ENCODE measurements around the gene RHCG. TPM values are rescaled to one million over a fixed set of nuclear protein-coding genes. Genes with fewer than 3 reads are reported as not detected.

The RHCG gene
- total and polyA plus RNA-seq, 2 of the 13 experiments (the other 11 are each of a cell fraction or from before 2014, with no cell fraction given): not detected

- TF ChIP-seq UBTF (CRISPR knock-in tag; IDR thresholded peaks at IDR 0.05) (0 out of 2 replicates have a peak, but pooled peaks have one; percentile 29), ERF (CRISPR knock-in tag; IDR thresholded peaks at IDR 0.05) (peak; percentile 63; the same call in 1 of the 2 replicates), PCBP1 (IDR thresholded peaks at IDR 0.05; ENCODE audit: borderline replicate concordance, low read depth, low read length) (no peak), ZNF788 (CRISPR knock-in tag; IDR thresholded peaks at IDR 0.05; ENCODE audit: borderline replicate concordance) (peak; percentile 30; the same call in 1 of the 2 replicates), TEAD3 (CRISPR knock-in tag; optimal IDR thresholded peaks at IDR 0.05; ENCODE audit: borderline replicate concordance) (peak; percentile 25), HMGXB4 (CRISPR knock-in tag; IDR thresholded peaks at IDR 0.05; ENCODE audit: borderline replicate concordance in 1 of 2, low read depth in 1 of 2) (0 out of 4 replicates have a peak, but pooled peaks of 1 of the 2 experiments have one; percentile 43), ZFP41 (CRISPR knock-in tag; IDR thresholded peaks at IDR 0.05; ENCODE audit: borderline replicate concordance) (0 out of 2 replicates have a peak, but pooled peaks have one; percentile 50), MXD3 (CRISPR knock-in tag; IDR thresholded peaks at IDR 0.05) (0 out of 2 replicates have a peak, but pooled peaks have one; percentile 33), TFAP4 (IDR thresholded peaks at IDR 0.05; ENCODE audit: borderline replicate concordance, low read depth) (peak; percentile 15; the same call in 1 of the 2 replicates), TFE3 (CRISPR knock-in tag; IDR thresholded peaks at IDR 0.05) (0 out of 2 replicates have a peak, but pooled peaks have one; percentile 27), ZBTB7A (CRISPR knock-in tag; IDR thresholded peaks at IDR 0.05) (peak; percentile 43; the same call in 1 of the 2 replicates), STAG1 (CRISPR knock-in tag; IDR thresholded peaks at IDR 0.05) (peak; percentile 97), ZNF230 (CRISPR knock-in tag; IDR thresholded peaks at IDR 0.05) (no peak), ZNF687 (CRISPR knock-in tag; IDR thresholded peaks at IDR 0.05) (peak; percentile 28), MIER3 (CRISPR knock-in tag; IDR thresholded peaks at IDR 0.05; ENCODE audit: borderline replicate concordance) (0 out of 2 replicates have a peak, but pooled peaks have one; percentile 37), HNF4G (IDR thresholded peaks at IDR 0.05; ENCODE audit: borderline replicate concordance, low read depth, low read length) (no peak), HNF4G (CRISPR knock-in tag; IDR thresholded peaks at IDR 0.05; ENCODE audit: borderline replicate concordance, low read depth) (0 out of 2 replicates have a peak, but pooled peaks have one; percentile 19)
These were observed 23.6 kb downstream of the RHCG start (continued) for GRCh38 chr15:89472785-89473256.
